Naive thymus-derived CD4-positive, alpha-beta T cell (primary cell): ENCODE data around the gene STMN3. TPM values are rescaled to one million over a fixed set of nuclear protein-coding genes. Genes with fewer than 3 reads are reported as not detected.

Experiments
- ATAC-seq: fragments of 150-1000 bp; cut with Tn5 transposase; 2 replicates; pipeline ENCODE4 v1.10.0; 2021; ENCODE audit warnings: mild to moderate bottlenecking, moderate library complexity
- CTCF ChIA-PET: fragments of 350-600 bp; sonication (Branson Sonifier 250); formaldehyde crosslinking; loops from one replicate; lab custom pipeline; 2021; ENCODE audit warnings: antibody characterized with exemption; lab: Charles Lee
- POLR2A ChIA-PET: fragments of 350-600 bp; sonication (Branson Sonifier 250); formaldehyde crosslinking; loops from one replicate; lab custom pipeline; 2021; ENCODE audit warnings: antibody characterized with exemption, inconsistent platforms; lab: Charles Lee
- DNase-seq, 9 donors: peaks; one replicate each; pipeline versions ENCODE4 v3.0.0 to v3.0.0-alpha.2; 2020 to 2022; ENCODE audit warnings: mixed read lengths in 1 of 9
- H3K27ac ChIP-seq: one replicate; pipeline ENCODE4 v1.7.0; 2013; ENCODE audit warnings: mild to moderate bottlenecking, low read depth, low read length, moderate library complexity
- H3K27me3 ChIP-seq, 2 donors: one replicate each; pipeline ENCODE4 v1.7.0; 2013; ENCODE audit warnings: low read length in 2 of 2, mild to moderate bottlenecking in 2 of 2, moderate library complexity in 2 of 2; ENCODE audit not compliant: control insufficient read depth in 2 of 2, insufficient read depth in 2 of 2
- H3K36me3 ChIP-seq, 3 experiments: 1 replicate in 2 of 3; 2 replicates in 1 of 3; pipeline ENCODE4 v1.7.0; 2013; ENCODE audit warnings: low read length in 3 of 3, mild to moderate bottlenecking in 3 of 3, moderate library complexity in 1 of 3; ENCODE audit not compliant: insufficient read depth in 3 of 3, control insufficient read depth in 2 of 3
- H3K4me1 ChIP-seq, 2 donors: one replicate each; pipeline ENCODE4 v1.7.0; 2013; ENCODE audit warnings: low read length in 2 of 2, mild to moderate bottlenecking in 2 of 2, moderate library complexity in 1 of 2; ENCODE audit not compliant: control insufficient read depth in 2 of 2, insufficient read depth in 2 of 2
- H3K4me3 ChIP-seq: 2 replicates; pipeline ENCODE4 v1.7.0; 2013; ENCODE audit warnings: mild to moderate bottlenecking, low read length
- H3K9me3 ChIP-seq, 3 experiments: 1 replicate in 2 of 3; 2 replicates in 1 of 3; pipeline ENCODE4 v1.7.0; 2013; ENCODE audit warnings: low read length in 3 of 3; ENCODE audit not compliant: control insufficient read depth in 2 of 3
- H3K27ac Mint-ChIP-seq, 9 donors: one replicate each; pipeline ENCODE4 v1.8.0; 2020 to 2022; ENCODE audit warnings: mixed read lengths in 9 of 9, mild to moderate bottlenecking in 8 of 9, moderate library complexity in 5 of 9, inconsistent platforms in 2 of 9
- H3K27me3 Mint-ChIP-seq, 5 donors: one replicate each; pipeline ENCODE4 v1.8.0; 2021 to 2022; ENCODE audit warnings: mixed read lengths in 5 of 5, mild to moderate bottlenecking in 1 of 5
- H3K36me3 Mint-ChIP-seq, 5 donors: one replicate each; pipeline ENCODE4 v1.8.0; 2020 to 2022; ENCODE audit warnings: mixed read lengths in 5 of 5, mild to moderate bottlenecking in 3 of 5, inconsistent platforms in 1 of 5
- H3K4me1 Mint-ChIP-seq, 7 donors: one replicate each; pipeline ENCODE4 v1.8.0; 2020 to 2022; ENCODE audit warnings: mixed read lengths in 7 of 7, mild to moderate bottlenecking in 3 of 7, inconsistent platforms in 1 of 7
- H3K4me3 Mint-ChIP-seq, 10 donors: one replicate each; pipeline ENCODE4 v1.8.0; 2020 to 2022; ENCODE audit warnings: mild to moderate bottlenecking in 10 of 10, mixed read lengths in 10 of 10, moderate library complexity in 6 of 10, inconsistent platforms in 2 of 10
- H3K9me3 Mint-ChIP-seq, 11 donors: one replicate each; pipeline ENCODE4 v1.8.0; 2020 to 2022; ENCODE audit warnings: mixed read lengths in 11 of 11, mild to moderate bottlenecking in 4 of 11, inconsistent platforms in 1 of 11, moderate library complexity in 1 of 11
- intact Hi-C, 2 donors: fragments of 100-400 bp; cut with micrococcal nuclease; formaldehyde crosslinking; loops; one replicate each; pipeline ENCODE4 v1.15.1; 2023
- polyA plus RNA-seq, 2 donors: library from polyadenylated mRNA; unstranded; fragments of 300-500 nt; fragmentation: Illumina TruSeq; gene quantifications; one replicate each; pipeline ENCODE4 v1.2.3, GENCODE V29; 2021
- total RNA-seq, 6 experiments: library from RNA in 5 of 6; stranded (reverse) in 5 of 6; gene quantifications; 1 replicate in 5 of 6; 2 replicates in 1 of 6; pipeline ENCODE4 v1.2.3 and lab custom pipeline; 2021 to 2026

The STMN3 gene
- total and polyA plus RNA-seq, 7 experiments from 2014 or later = 33.5 to 122 (median 54.4) TPM

DNA sequence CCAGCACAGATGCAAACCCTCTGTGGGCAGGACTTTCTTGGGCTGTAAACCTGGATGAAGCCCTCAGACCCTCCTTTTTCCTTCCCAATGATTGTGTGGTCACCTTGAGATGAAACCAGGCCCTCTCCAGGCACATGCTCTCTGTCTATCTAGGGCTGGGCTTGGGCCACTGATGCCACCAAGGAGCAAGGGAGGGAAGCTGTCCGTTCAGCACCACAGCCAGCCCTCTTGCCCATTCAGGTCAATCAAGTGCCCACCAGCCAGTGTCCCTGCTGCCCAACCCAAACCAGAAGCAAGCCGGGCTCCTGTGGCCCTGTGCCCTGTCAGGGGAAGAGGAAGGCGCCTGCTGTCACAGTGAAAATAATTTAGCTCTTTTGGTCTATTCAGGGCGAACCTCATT is 8.0 kb downstream of the STMN3 start:
- Histone ChIP-seq H3K27ac (no peak overlapping the region), H3K4me1 (peaks cover 0 to 9% of the 10 kb centered on the region in 2 donors), H3K4me3 (no peak overlapping the region), H3K36me3 (peaks cover 0 to 15% (median 0%) of the 10 kb centered on the region in 3 experiments), H3K9me3 (no peaks in the 10 kb centered on the region), H3K27me3 (no peaks in the 10 kb centered on the region)
- peaks cover 0 to 7% (median 0%) of the 10 kb centered on the region in 5 donors for H3K27me3 Mint-ChIP-seq
- ChIA-PET CTCF (no interaction called here), POLR2A (interaction anchor here (1.1 to 2.1 kb wide), 3 partner anchors 10 to 18 kb away, joined by 4 to 12 read pairs (median 5); partner anchors contain the start of gene GMEB2)
- H3K4me1 Mint-ChIP-seq = peaks cover 2 to 26% (median 13%) of the 10 kb centered on the region in 7 donors
- DNase-seq (no peak), ATAC-seq (no peak)
- H3K36me3 Mint-ChIP-seq = peaks cover 0 to 4% (median 0%) of the 10 kb centered on the region in 5 donors
- H3K27ac Mint-ChIP-seq = no peak overlapping the region
- no peak overlapping the region for H3K4me3 Mint-ChIP-seq
- intact Hi-C loops = no loop called here
- no peaks in the 10 kb centered on the region for H3K9me3 Mint-ChIP-seq

DNA sequence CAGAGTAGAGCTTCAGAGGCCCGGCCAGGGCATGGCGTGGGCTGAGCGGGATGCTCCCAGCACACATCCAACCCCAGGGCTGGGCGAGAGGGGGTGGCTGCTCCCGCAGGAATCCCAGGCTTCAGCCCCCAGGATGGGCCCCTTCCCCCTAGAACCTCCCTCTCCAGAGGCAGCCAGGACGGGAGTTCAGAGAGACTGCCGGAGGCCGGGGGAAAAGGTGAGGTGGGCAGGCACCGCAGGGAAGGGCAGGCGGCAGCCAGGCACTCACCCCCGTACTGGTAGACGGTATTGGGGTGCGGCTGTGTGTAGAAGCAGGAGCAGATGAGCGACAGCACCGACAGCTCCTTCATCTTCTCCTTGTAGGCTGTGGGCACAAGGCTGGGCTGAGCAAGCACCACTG is 9.3 kb downstream of the STMN3 start:
- Histone ChIP-seq H3K4me3 (no peak overlapping the region), H3K27me3 (no peaks in the 10 kb centered on the region), H3K27ac (no peak overlapping the region), H3K4me1 (peaks cover 8 to 9% of the 10 kb centered on the region in 2 donors), H3K36me3 (peaks cover 0 to 17% (median 0%) of the 10 kb centered on the region in 3 experiments), H3K9me3 (no peaks in the 10 kb centered on the region)
- intact Hi-C loops = no loop called here
- ChIA-PET CTCF (interaction anchor here (0.8 to 1.3 kb wide), 2 partner anchors 13 to 26 kb away, joined by 3 read pairs; no protein-coding TSS in a partner anchor), POLR2A (interaction anchor here (1.0 to 10.8 kb wide), 3 partner anchors 8 to 17 kb away, joined by 3 to 552 read pairs (median 4); partner anchors contain the start of gene GMEB2)
- Mint-ChIP-seq H3K4me1 (peaks cover 9 to 31% (median 19%) of the 10 kb centered on the region in 7 donors), H3K27ac (peak overlapping the region in 3 of 9 donors; percentile 21 to 42 (median 39)), H3K9me3 (no peaks in the 10 kb centered on the region), H3K4me3 (peak overlapping the region in 2 of 10 donors; percentile 58 to 92), H3K36me3 (peaks cover 0 to 9% (median 5%) of the 10 kb centered on the region in 5 donors), H3K27me3 (peaks cover 0 to 5% (median 0%) of the 10 kb centered on the region in 5 donors)
- no peak for ATAC-seq
- no peak for DNase-seq

DNA sequence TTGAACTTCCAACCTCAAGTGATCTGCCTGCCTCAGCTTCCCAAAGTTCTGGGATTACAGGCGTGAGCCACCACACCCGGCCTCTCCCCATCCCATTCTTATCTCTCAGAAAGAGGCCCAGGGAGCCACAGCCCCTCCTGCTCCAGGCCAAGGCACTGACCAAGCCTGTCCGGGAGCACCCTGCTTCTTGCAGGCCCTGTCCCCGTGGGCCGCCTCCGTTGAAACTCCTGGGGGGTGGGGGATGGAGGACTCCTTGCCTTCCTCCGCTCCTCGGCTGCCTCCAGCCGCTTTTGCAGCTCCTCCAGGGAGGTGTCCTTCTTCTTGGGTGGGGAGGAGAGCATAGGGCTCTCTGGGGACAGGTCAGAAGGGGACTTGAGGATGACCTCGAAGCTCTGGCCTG is 9.7 kb downstream of the STMN3 start:
- intact Hi-C loops = no loop called here
- Histone ChIP-seq H3K4me1 (peaks cover 8 to 9% of the 10 kb centered on the region in 2 donors), H3K27ac (no peak overlapping the region), H3K9me3 (no peaks in the 10 kb centered on the region), H3K36me3 (peaks cover 0 to 14% (median 0%) of the 10 kb centered on the region in 3 experiments), H3K27me3 (no peaks in the 10 kb centered on the region), H3K4me3 (no peak overlapping the region)
- peak overlapping the region; percentile 45 to 87 (median 78) for H3K27ac Mint-ChIP-seq
- CTCF ChIA-PET = interaction anchor here (0.8 to 2.1 kb wide), 3 partner anchors 14 to 106 kb away, joined by 3 to 9 read pairs (median 3); partner anchors contain the start of gene PTK6
- H3K9me3 Mint-ChIP-seq = no peaks in the 10 kb centered on the region
- H3K4me3 Mint-ChIP-seq = peak overlapping the region in 9 of 10 donors; percentile 21 to 92 (median 58)
- peaks cover 0 to 9% (median 6%) of the 10 kb centered on the region in 5 donors for H3K36me3 Mint-ChIP-seq
- H3K27me3 Mint-ChIP-seq = peaks cover 0 to 2% (median 0%) of the 10 kb centered on the region in 5 donors
- H3K4me1 Mint-ChIP-seq = peaks cover 10 to 32% (median 21%) of the 10 kb centered on the region in 7 donors
- POLR2A ChIA-PET = interaction anchor here (1.0 to 10.8 kb wide), 3 partner anchors 8 to 17 kb away, joined by 3 to 552 read pairs (median 4); partner anchors contain the start of gene GMEB2
- ATAC-seq = no peak
- DNase-seq = no peak

DNA sequence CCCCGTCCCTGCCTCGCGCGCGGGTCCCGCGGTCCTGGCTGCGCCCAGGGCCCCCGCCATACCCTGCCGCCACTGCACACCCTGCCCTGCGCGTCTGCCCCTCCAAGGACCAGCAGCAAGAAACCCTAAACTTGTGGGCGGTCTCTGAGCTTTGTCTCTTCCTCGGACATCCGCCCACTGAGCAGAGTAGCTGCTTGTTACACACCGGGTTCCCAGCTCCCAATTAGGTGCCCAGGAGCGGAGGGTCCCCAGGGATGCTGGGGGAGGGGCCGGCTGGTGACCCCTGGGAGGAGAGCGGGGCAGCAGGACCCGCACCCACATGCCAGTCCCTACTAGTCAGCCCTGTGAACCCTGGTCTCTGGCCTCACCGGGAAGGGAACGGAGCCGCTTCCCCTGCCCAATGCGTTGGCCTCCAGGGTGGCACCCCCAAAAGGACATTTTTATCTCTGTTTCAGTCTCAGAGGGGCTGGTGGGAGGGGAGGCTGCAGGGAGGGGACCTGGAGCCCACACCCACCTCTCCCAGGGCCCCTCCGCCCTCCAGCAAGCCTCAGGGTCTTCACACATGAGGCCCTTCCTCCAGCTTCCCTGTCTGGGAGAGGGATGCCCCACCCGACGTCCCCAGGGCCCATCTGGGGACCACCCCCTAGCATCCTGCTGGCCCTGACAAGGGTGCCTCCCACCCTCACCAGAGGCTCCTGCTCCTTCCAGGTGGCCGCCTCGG is 10.5 kb downstream of the STMN3 start:
- Mint-ChIP-seq H3K27ac (peak overlapping the region in 7 of 9 donors; percentile 70 to 87 (median 80)), H3K36me3 (peaks cover 0 to 9% (median 6%) of the 10 kb centered on the region in 5 donors), H3K27me3 (peaks cover 0 to 2% (median 0%) of the 10 kb centered on the region in 5 donors), H3K4me3 (peak overlapping the region; percentile 21 to 92 (median 70)), H3K9me3 (no peaks in the 10 kb centered on the region), H3K4me1 (peaks cover 16 to 35% (median 27%) of the 10 kb centered on the region in 7 donors)
- Histone ChIP-seq H3K36me3 (peaks cover 0 to 9% (median 0%) of the 10 kb centered on the region in 3 experiments), H3K4me3 (peak overlapping the region; percentile 9), H3K9me3 (no peaks in the 10 kb centered on the region), H3K4me1 (peaks cover 16 to 17% of the 10 kb centered on the region in 2 donors), H3K27ac (peak overlapping the region; percentile 72), H3K27me3 (no peaks in the 10 kb centered on the region)
- DNase-seq (peak in 1 of 9 donors; percentile 36), ATAC-seq (no peak)
- ChIA-PET CTCF (interaction anchor here (1.2 to 2.4 kb wide), 7 partner anchors 11 to 105 kb away, joined by 3 to 13 read pairs (median 9); partner anchors contain the start of gene PTK6), POLR2A (interaction anchor here (1.1 to 10.8 kb wide), 18 partner anchors 9 to 337 kb away, joined by 3 to 552 read pairs (median 8); partner anchors contain the start of genes ARFRP1, GMEB2, HELZ2 and LIME1)
- intact Hi-C loops = loop anchor here (1.0 kb wide), 7 partner anchors 11 to 154 kb away; partner anchors contain the start of genes RTEL1 (in 1 of the 2) and STMN3 (in 1 of the 2)

DNA sequence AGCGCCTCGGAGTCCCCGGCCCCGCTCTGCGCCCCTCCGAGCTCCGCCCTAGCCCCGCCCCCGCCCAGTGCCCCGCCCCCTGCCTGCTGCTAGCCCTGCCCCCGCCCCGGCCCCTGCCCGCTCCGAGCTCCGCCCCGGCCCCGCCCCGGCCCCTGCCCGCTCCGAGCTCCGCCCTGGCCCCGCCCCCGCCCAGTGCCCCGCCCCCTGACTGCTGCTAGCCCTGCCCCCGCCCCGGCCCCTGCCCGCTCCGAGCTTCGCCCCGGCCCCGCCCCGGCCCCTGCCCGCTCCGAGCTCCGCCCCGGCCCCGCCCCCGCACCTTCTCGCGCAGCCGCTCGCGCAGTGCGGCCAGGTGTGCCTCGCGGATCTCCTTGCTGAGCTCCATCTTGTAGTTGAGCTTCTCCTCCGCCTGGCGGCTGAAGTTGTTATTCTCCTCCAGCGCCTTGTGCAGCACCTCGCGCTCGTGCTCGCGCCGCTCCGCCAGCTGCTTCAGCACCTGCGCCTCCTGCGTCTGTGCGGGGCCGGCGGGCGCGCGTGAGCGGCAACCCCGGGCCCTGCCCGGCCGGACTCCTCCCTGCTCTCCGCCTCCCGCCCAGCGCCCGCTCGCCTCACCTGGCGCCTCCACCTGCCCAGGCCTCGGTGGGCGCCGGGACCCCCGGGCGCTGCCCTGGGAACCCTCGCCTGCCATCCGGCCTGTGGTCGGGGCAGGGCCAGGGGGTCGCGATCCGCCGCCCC is 11.3 kb downstream of the STMN3 start:
- Mint-ChIP-seq H3K4me1 (peaks cover 16 to 42% (median 29%) of the 10 kb centered on the region in 7 donors), H3K27ac (peak overlapping the region; percentile 66 to 98 (median 85)), H3K9me3 (no peaks in the 10 kb centered on the region), H3K4me3 (peak overlapping the region; percentile 57 to 92 (median 76)), H3K27me3 (peaks cover 0 to 2% (median 0%) of the 10 kb centered on the region in 5 donors), H3K36me3 (peaks cover 0 to 9% (median 6%) of the 10 kb centered on the region in 5 donors)
- ChIA-PET CTCF (interaction anchor here (0.5 to 2.4 kb wide), 13 partner anchors 10 to 466 kb away, joined by 3 to 13 read pairs (median 4); partner anchors contain the start of genes GMEB2, NPBWR2 and PTK6), POLR2A (interaction anchor here (0.7 to 10.8 kb wide), 21 partner anchors 10 to 338 kb away, joined by 3 to 552 read pairs (median 7); partner anchors contain the start of genes ARFRP1, GMEB2, HELZ2 and LIME1)
- intact Hi-C loops = loop anchor here (1.0 kb wide), 7 partner anchors 11 to 154 kb away; partner anchors contain the start of genes RTEL1 (in 1 of the 2) and STMN3 (in 1 of the 2)
- Histone ChIP-seq H3K36me3 (peaks cover 0 to 9% (median 0%) of the 10 kb centered on the region in 3 experiments), H3K27me3 (no peaks in the 10 kb centered on the region), H3K9me3 (no peaks in the 10 kb centered on the region), H3K4me3 (peak overlapping the region; percentile 89), H3K27ac (peak overlapping the region; percentile 90), H3K4me1 (peaks cover 23 to 25% of the 10 kb centered on the region in 2 donors)
- peak; percentile 94 to 98 (median 97) for DNase-seq
- ATAC-seq = peak; percentile 86
